Stimulated activated CD4-positive, alpha-beta T cell treated with anti-CD3 and anti-CD28 coated beads, TNF-alpha, amount 100 ng/mL, for 1 hour (primary cell): Measurements from ENCODE around the gene PIP4K2B.

Experiments
- DNase-seq, 3 donors: peaks; one replicate each; pipeline ENCODE4 v3.0.0-alpha.2; 2020; ENCODE audit warnings: low read depth in 3 of 3, low spot score in 1 of 3

PIP4K2B gene

DNA sequence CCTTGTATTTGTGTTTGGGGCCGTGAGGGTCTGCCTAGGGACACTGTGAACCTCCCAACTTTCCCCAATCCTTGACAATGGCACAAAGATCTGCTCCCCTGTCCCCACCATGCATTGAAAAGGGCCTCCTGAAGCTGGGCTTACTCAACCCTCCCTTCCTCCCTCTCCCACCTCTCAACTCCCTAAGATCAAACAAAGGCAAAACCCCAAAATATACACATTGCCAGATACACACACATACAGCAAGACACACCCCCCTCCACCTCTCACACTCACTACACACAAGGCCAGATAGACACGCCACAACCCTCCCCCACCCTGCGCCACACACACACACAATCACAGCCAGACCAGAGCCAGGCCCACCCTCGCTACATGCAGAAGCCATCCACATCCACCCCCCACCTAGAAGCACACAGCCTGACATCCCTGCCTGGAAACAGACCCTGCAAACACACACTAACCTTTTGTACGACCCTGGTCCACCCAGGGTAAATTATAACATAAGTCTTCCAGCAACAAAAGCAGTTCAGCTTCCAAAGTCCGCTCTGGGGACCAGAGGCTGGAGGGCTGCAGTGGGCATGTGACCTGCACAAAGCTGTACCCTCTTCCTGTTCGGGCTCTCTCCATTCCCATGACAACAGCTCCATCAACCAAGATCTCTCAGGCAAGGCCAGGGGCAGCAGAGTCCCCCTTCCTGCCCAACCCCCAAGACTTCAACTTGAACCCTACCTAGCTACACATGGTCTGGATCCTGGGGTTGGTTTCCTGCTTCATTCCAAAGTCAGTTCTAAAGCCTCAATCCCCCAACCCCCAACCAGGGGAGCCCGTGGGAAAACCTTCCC is 53.1 kb downstream of the PIP4K2B start:
- DNase-seq = no peak

DNA sequence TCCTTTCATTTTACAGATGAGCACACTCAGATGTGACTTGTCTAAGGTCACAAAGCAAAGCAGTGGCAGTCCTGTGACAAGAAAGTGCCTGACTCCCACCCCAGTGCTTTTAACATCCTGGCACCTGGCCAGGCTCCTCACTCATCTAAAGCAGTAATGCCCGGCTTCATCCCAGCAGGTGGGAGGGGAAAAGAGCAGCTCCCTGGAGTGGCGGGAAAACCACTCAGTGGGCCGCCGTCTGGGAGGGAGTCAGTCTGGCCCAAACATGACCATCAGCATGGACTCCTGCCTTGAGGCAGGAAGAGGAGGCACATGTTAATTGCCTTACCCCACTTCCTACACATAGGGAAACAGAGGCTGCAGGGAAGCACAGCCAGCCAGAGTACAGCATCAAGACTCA is 53.8 kb downstream of the PIP4K2B start:
- DNase-seq = no peak

DNA sequence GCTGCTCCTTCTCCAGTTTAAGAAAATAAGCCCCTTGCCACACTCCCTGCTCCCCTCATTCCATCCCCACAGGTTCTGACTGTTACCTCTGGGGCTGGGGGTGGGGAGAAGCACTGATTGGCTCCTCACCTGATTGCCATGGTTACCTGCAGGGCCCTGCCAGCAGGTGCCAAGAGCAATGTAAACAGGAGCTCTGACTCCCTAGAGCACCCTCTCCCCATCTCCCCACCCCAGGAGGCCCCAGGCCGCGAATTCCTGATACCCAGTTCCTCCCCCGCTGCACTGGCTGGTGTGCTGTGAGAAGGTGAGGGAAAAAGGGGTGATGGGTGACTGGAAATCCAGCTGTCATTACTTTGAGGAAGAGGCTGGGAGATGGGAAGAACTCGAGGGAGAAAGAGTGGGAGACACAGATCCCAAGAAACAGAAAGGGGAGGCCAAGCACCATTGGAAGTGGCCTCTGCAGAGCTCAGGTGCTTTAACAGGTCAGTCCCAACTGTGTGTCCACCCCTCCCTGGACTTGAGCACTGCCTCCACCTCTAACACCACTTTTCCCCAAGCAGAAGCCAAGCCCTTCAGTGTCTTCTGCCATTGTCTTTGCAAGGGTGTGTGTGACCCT is 55.7 kb downstream of the PIP4K2B start:
- DNase-seq = no peak

DNA sequence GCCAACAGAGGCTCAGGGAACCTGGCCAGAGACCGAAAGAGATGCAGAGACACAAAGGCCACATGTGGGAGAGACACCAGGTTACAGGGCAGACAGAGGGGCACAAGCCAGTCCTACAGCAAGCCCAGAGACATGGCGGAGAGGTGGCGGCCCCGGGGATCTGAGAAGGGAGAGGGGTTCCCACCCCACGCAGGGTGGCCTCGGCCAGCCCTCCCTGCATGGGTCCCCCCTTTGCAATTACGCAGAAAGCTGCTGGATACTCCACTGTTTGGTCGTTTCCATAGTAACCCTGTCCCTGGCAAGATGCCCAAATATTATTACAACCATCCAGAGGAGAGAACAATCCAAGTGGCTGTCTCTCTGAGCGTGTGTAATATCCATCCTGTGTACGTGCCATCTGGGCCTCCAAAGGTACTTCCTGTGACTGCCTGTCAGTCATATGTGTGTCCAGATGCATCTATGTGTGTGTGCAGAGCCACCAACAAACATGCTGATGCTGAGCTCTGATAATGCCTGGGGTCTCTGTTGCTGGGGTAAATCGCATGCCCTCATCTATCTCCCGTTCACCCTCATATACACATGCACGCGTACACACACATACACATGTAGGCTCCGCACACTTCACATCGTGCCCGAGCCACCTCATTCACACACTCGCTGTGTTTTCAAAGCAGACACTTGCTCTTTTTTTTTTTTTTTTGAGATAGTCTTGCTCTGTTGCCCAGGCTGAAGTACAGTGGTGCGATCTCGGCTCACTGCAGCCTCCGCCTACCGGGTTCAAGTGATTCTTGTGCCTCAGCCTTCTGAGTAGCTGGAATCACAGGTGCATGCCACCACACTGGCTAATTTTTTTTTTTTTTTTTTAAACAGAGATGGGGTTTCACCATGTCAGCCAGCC is 56.7 kb downstream of the PIP4K2B start:
- DNase-seq = no peak

DNA sequence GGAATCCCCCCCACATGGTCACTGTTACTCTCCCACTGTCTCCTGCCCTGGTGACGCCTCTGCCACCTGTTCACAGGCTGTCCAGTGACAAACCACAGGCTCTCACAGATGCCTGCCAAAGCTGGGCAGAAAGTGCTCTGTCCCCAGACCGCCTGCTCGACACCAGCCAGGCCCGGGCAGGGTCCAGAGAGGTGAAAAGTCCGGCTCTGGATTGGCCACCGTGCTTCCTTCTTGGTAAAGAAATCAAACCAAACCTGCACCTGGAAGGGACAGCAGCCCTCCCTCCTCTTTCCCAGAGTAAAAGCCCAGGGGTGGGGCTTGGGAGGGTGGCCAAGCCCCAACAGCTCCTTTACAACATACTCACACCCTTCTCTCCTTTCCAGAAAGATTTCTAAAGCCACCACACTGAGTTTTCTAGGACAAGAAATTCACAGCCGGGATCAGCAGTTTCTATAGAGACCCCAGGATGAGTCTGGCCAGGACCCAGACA is 57.4 kb downstream of the PIP4K2B start:
- no peak for DNase-seq

DNA sequence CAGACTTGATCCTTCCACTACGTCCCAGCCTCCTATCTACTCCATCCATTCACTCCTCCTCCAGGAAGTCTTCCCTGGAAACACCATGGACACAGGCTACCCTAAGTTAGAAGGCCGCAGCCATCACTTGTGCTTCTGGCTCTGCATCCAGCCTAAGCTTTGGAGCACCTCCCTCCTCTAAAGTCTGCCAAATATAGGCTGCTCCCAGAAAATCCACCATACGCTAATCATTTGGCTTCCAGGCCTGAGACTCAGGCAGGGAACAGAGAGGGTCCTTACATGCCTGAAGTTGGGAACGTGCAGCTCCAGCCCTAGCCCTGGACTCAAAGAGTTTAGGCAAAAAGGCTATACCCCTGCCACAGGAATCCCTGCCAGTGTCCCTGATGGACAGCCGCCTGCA is 57.9 kb downstream of the PIP4K2B start:
- DNase-seq = no peak

DNA sequence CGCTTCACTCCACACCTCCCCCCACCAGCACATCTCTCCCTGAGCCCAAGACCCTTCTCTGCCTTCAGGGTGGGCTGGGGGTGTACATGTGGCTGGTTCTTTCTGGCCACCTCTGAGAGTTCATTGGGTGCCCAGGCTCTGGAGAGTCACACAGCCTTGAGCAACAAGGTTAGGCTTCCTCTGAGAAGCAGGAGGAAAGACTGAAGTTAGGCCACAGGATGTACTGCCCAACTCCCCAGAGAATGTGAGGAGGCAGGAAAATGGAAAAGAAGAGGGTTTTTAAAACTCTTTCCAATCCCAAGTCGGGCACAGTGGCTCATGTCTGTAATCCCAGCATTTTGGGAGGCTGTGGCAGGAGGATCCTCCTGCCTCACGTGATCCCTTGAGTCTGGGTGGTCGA is 58.5 kb downstream of the PIP4K2B start:
- DNase-seq = no peak

DNA sequence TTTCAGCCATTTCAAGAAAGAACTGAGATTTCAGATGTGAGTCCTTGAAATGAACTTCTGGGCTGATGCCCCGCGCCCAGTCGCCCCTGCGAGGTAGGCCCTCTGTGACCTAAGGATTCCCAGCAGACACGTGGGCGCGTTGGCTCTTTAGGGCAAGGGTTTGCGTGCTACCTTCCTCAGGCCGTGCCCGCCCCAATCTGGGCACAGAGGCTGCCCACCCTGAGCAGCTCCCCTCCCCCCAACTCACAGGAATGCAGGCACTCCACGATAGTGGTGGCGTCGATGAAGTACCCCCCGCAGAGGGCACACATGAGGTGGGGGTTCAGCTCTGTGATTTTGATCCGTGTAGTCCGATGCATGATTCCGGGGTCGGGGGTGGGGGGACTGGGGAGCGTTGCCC is 59.3 kb downstream of the PIP4K2B start:
- DNase-seq = no peak

DNA sequence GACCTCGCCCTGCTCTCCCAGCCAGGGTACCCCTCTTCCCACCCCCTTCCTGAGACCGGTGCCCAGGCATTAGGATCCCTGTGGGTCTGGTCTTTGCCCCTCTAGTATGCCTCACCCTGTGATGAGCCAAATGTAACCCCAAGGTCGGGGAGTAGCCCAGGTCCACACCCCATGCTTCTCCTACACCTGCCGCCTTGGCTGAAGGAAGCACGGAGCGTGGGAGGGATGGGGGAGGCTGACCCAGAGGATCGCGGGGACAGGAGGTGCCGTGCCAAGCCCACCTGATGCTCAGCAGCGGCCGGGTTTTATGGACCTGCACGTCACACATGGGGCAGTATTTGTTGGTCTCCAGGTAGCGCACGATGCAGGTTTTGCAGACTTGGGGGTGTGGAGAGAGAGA is 60.1 kb downstream of the PIP4K2B start:
- DNase-seq = no peak

DNA sequence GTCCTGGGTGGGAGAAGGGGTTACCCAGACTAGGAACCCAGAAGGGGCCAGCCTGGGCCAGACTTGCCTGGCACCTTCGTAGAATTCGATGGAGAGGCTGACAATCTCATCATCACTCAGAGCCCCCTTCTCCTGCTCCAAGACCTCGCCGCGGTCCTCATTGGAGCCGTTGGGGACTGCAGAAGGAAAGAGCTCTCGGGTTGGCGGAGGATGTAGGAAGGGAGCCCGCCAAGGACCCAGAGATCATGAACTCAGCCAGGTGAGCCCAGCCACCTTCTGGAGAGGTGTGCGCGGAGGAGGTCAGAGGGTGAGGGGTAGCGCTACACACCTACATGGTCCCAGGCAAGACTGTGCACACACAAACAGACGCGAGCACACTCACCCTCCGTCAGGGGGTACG is 60.7 kb downstream of the PIP4K2B start:
- no peak for DNase-seq

DNA sequence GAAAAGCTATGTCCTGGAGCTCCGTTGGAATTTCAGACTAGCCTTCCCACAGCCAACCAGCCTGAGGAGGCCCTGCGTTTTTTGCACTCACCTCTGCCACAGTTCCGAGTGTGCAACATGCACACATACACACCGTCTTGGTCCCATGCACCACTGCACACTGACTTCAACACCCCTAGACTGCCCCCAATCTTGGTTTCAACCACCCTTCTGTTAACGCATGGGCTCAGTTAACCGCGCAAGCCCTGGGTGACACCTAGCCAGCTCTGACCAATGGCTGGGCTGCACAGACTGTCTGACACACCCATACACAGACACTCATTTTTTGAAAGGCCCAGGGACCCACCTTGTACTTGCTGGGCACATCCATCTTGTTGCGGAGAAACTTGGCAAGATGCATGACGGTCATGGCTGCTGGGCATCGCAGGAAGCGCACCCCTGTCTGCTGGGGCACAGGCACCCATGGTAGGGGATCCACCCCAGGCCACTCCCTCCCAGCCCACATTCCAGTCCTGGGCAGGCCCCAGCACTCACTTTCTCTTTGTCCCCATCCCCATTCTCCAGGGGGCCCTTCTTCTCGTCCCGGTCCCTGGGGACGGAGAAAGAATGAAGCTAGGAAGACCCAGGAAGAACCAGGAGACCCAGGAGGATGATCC is 61.2 kb downstream of the PIP4K2B start:
- DNase-seq = no peak

DNA sequence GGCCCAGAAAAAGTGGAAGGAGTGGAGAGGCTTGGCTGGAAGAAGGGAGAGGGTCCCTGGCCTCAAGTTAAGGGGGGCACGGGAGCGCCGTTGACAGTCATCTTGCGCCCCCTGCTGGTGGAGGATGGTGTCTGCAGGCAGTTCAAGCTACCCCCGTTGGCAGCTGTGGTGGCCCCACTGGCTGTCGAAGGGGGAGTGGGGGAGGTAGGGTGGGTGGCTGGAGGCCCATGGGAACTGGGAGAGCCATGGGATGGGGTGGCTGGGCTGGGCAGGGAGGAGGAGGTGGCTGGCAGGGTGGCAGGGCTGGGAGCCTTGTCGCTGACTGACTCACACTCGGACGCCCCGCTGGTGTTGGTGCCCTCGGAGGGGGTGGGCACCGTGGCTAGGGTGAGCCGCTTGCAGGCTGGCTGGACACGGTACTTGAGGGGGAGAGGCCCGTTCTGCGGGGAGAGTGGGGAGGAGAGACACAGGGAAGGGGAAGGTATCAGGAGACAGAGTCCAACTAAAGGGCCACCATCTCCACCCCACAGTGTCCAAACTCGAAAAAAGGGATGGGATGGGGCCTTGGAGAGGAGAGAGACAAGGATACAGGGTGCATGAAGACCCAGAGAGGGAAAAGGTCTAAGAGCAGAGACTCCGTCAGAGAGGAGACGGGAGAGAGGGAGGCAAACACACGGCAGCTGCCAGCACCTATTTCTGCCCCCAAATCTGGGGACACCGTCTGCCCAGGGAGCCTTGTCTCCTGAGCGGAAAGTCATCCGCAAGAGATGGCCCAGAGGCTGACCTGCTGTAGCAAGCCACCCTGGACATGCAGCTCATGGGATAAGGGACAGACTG is 64.0 kb downstream of the PIP4K2B start:
- peak; percentile 24 to 79 (median 63) for DNase-seq

DNA sequence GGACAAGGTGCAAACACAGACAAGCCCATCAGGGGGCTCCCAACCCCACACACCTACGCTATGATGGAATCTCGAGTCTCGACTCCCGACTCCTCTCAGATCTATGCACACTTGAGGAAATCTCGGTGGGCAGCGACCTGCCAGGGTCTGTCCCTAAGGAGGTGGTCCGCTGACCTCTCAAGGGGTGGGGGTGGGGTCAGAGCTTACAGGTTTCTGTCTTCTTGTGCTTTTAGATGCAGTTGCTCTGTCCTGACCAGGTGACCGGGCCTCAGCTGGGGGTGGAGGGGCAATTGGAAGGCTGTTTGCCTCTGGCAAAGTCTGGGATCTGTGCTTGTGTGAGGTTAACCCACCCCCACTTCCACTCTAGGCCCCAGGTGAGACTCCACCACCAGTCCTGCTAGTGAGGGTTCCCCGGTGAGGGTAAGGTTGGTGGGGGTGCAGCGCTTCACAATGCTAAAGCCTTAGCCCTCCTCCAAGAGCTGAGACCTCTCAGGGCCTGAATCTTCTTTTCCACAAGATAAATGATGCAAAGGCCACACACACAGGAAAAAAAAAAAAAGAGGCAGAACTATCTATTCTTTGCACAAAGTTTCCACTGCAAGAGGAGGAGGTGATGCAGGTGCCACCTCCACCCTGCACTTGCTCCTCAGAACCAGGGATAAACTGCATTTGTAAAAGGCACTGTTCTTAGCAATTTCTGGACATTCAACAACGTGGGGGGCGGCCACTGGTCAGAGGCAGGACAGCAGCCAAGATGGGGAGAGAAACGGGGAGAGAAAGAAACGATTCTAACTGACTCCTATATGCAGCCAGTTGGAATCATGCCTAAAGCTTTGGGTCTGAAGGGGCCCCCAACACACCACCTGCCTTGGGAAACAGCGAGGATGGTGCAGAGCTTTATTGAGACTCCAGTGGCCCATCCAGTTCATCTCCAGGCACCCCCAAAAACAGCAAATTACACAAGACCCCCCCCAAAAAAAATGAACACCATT is 65.1 kb downstream of the PIP4K2B start:
- no peak for DNase-seq

DNA sequence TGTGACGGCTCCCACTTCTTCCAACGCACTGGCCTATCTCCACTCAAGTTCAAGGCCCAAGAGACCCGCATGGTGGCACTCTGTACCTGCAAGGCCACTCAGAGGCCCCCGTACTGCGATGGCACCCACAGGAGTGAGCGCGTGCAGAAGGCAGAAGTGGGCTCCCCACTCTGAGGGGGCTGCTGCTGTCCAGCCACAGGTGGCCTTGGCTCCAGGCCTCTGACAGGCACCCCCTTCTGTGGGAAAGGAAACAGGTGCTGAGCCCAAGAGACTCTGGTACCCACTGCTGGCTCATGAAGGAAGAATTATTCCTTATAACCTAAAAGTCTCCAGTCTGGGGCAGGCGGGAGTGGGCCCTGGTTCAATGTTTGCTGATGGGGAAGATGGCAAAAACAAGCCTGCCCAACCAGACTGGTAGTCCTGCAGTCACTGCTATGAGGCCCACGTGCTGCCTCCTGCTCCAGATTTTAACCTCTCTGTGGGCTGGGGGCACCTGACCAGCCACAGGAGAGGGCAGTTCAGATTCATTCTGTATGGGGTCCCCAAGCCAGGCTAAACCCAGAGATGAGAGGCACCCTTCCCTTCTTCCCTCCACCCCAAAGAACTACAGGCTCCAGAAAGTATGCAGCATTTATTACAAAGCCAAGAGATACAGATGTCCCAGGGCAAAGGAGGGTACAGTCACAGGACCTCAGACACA is 65.9 kb downstream of the PIP4K2B start:
- DNase-seq = no peak

DNA sequence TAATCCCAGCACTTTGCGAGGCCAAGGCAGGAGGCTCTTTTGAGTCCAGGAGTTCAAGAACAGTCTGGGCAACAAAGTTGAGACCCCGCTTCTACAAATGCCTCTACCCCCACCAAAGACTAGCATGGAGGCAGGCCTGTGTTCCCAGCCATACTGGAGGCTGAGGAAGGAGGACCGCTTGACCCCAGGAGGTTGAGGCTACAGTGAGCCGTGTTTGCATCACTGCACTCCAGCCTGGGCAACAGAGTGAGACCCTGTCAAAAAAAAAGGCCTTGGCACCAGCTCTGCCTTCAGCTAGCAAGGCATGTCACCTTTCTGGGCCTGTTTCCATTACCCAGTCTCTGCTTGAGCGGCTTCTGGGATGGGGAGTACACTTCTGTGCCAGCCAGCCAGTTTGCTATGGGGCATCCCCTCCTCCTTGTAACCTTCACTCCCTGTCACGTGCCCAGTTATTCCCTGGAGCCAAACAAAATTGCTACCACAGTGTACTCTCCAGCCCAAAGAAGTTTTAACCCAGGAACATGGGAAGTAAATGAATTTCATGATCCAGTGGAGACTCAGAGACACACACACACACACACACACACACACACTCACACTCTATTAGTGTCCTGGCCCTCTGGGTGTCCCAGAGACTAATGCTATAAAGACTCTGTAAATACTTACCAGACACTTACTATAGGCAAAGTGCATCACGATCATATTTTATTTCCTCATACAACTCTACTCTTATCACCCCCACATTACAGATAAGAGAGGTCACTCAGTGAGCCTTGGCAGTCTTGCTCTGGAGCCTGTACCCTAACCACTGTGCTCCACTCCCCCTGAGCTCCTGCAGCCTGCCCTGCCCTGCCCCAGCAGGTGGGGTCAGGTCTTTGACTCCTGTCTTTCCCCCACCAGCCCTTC is 66.7 kb downstream of the PIP4K2B start:
- DNase-seq = no peak

DNA sequence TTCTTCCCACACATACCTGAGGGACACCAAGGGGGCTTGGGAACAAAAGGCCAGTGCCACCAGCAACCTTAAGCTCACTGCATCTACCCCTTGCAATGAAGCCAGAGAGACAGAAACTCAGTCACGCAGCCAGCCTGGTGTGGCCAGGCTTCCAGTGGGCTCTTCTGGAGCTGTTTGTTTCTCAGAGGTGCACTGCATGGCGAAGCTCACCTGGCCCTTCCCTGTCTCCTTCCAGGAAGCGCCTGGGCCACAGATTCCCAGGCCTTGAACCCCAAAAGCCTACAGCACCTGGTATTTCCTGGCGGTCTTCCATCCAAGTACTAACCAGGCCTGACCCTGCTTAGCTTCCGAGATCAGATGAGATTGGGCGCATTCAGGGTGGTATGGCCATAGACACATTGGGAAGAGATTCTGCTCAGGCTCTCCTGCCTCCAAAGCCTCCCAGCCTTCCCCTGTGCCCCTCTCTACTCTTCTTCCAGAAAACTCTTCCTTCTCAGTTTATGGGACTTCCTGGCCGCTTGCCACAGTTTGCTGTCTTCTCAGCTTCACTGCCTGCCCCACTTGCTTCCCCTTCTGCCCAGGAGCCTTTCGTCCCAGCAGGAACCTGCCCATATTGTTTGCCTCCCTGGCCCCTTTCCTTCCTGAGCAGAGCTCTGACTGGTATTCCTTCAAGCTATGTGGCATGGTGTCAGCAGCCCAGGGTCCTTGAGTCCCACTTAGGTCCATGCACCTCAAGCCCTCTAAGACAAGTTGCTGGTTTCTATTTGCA is 67.6 kb downstream of the PIP4K2B start:
- no peak for DNase-seq
